ENCODE results near the gene GANC.
"Not testable (repeated sequence)": the region's sequence is repeated elsewhere in the genome, so short reads cannot be mapped to it uniquely, and the experiment has no call there.

The GANC gene, protein sequence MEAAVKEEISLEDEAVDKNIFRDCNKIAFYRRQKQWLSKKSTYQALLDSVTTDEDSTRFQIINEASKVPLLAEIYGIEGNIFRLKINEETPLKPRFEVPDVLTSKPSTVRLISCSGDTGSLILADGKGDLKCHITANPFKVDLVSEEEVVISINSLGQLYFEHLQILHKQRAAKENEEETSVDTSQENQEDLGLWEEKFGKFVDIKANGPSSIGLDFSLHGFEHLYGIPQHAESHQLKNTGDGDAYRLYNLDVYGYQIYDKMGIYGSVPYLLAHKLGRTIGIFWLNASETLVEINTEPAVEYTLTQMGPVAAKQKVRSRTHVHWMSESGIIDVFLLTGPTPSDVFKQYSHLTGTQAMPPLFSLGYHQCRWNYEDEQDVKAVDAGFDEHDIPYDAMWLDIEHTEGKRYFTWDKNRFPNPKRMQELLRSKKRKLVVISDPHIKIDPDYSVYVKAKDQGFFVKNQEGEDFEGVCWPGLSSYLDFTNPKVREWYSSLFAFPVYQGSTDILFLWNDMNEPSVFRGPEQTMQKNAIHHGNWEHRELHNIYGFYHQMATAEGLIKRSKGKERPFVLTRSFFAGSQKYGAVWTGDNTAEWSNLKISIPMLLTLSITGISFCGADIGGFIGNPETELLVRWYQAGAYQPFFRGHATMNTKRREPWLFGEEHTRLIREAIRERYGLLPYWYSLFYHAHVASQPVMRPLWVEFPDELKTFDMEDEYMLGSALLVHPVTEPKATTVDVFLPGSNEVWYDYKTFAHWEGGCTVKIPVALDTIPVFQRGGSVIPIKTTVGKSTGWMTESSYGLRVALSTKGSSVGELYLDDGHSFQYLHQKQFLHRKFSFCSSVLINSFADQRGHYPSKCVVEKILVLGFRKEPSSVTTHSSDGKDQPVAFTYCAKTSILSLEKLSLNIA (N-terminal part only)

DNA sequence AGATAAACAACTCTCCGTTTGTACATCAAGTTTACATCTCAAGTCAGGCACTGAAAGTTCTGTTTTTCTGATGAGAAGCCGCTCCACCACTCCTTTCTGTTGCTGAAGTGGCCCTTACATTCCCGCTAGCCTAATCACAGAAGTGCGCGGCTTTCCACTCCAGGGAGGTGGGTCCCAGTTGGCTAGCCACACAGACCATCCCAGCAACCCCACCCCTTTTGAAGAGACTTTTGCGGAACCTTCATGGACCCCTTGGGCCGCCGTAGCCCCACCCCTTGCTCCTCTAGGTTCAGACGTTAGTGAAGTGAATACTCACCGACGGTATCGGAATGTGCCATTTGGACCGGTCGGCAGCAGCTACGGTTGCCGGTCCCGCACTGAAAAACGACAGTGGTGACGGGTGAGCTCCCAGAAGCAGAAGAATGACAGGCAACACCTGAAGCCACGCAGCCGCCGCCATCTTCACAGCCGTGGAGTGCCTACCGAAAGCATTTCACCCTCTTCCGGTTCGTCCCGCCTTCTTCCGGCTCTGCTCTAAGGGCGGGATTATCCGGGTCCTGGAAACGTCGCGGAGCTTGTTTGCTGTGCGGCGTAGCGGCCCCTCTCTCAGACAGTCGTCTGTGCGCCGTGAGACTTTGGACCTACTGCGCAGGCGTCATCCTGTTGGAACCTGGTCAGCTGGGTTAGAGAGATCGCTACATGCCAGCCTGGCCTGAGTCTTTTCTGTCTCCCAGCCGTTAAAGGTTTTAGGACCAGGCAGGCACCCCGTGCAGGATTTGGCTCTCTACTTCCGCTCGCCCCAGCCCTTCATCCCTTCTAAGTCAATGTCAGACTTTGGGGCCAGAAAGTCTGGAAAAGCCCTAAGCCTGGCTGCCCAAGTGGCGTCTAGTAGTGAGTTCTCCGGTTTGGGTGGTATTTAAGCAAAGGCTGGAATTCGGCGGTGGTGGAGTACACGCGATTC, at the start of gene GANC, which contains the start of gene TMEM87A:
TSS of gene GANC (plus strand) at position 263 of the 961 bp plus-strand sequence. CDS start 1,281 bp downstream, outside the sequence.
TSS of gene TMEM87A (minus strand) at position 495 of the 961 bp plus-strand sequence. CDS start at position 460, 35 bp downstream.
- DNase-seq: peak; percentile 96

DNA sequence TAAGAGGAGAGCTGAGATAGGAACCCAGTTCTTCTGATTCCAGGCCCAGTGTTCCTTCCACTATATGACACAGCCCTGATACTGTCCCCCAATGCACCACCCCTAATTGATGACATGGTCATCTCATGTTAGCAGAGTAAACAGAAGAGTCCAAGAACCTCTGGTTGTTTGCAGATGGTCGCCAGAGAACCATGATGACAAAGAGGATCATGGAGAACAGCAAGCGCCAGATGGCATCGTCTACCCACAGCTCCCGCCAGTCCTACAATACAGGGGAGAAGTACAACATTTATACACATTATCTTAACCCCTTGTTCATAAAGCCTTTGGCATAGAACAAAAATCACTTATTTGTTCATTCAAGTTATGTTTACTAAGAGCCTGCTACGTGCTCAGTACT, 46.4 kb upstream of the GANC start:
- DNase-seq: no peak

DNA sequence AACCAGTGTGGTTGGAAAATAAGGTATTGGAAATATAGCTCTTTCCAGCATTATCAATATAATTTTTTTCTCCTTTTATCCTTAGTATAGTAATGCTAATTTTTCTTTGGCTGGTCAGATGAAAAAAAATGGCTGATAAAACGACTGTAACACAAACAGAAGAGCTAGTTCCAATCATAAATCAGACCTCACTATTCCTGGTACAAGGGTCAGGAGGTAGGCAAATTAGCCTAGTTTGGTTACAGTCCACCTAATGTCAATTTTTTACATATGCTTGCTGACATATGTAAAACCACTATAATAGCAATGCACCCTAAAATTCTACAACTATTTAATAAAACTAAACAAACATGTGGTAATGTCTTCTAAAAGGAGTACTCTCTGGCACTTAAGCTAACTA, 45.0 kb upstream of the GANC start:
- no peak for DNase-seq

GRCh38 chr15:42228981-42229380, 44.0 kb upstream of the GANC start:
- not testable (repeated sequence) for DNase-seq

DNA sequence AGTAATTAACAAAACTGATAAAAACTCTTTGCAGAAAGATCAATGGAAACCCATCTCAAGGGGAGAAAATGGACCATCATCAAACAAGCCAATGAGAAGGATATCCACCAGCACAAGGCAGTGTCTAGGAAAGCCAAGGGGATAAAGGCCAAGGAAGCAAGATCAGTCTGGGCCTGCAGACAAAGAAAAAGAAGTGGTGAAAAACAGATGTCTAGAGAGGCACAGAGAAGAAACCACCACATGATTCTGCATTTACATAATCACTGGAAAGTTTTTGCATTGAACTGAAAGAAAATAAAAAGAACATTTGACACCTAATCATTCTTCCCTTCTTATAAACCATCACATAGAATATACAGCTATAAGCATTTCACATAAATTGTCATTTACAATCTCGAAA, 41.9 kb upstream of the GANC start:
- DNase-seq: no peak

GRCh38 chr15:42232606-42233005, 40.4 kb upstream of the GANC start:
- DNase-seq: no peak

DNA sequence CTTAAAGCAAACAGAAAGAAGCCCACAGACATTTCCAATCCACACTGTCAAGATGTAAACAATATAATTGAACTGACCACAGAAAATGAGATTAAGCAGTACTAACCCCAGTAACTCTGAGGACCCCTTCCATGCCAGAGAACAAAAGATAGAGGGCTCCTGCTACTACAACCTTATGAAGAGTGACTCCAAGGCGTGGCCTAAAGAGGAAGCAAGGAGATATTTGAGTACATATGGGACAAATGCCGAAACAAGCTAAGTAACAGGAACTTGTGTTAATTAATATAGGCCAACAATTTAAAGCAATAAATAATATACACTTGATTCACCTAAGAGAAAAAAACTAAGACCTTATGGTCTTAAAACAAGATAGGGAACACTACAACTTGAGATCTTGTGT, 39.9 kb upstream of the GANC start:
- no peak for DNase-seq

GRCh38 chr15:42239528-42240182, 33.3 kb upstream of the GANC start:
- no peak for DNase-seq

- DNase-seq: no peak
Measured at GRCh38 chr15:42240823-42241222, 32.2 kb upstream of the GANC start.

DNA sequence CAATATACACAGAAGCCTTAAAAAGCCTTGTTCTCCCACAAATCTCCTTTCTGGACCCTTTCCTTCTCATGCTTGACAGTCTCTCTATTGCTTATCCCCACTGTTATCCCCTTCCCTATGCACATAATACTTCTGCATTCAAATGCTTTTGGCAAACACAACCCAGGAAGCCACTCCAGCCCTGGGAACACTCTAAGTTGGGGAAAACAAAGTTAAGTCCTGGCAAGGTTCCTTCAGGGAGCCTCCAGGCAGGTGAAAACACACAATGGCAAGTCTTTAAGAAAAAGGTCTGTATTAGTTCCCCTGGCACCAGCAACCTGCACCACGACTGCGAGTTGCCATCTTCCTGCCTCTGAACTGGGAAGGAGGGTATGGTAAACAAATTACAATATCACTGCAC, 19.7 kb upstream of the GANC start:
- no peak for DNase-seq

- DNase-seq: no peak
Measured at GRCh38 chr15:42264795-42265194, 8.2 kb upstream of the GANC start.

GRCh38 chr15:42267286-42267685, 5.7 kb upstream of the GANC start:
- DNase-seq: no peak

- no peak for DNase-seq
Measured at GRCh38 chr15:42270551-42270950, 2.5 kb upstream of the GANC start.

DNA sequence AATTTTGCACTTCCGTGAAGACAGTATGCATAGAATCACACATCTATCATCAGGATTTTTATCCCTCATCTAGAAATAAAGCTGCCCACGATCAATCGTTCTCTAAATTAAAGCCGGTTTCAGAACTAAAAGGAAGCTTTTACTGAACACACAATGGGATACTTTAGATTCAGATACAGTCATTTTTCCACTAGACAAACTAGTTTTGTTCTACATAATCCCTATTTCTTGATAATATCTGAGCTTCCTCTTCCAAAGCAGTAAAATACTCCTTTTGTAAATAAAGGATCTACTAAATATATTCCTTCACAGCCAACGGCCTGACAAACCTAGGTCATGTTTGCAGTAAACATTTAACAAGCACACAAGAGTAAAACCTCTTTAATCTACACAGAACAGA, 2.0 kb upstream of the GANC start:
- no peak for DNase-seq

- peak; percentile 85 for DNase-seq
Measured at GRCh38 chr15:42273900-42274701, 1.1 kb downstream of the GANC start.

DNA sequence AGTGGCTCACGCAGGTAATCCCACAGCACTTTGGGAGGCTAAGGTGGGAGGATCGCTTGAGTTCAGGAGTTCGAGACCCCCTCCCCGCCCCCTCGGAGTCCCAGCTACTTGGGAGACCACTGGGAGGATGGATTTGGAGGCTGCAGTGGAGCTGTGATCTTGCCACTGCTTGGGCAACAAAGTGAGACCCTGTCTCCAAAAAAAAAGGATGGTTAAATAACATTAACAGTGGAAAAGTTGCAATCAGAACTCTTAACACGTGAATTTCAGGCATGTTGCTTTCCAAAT, 1.6 kb downstream of the GANC start:
- DNase-seq: no peak

DNA sequence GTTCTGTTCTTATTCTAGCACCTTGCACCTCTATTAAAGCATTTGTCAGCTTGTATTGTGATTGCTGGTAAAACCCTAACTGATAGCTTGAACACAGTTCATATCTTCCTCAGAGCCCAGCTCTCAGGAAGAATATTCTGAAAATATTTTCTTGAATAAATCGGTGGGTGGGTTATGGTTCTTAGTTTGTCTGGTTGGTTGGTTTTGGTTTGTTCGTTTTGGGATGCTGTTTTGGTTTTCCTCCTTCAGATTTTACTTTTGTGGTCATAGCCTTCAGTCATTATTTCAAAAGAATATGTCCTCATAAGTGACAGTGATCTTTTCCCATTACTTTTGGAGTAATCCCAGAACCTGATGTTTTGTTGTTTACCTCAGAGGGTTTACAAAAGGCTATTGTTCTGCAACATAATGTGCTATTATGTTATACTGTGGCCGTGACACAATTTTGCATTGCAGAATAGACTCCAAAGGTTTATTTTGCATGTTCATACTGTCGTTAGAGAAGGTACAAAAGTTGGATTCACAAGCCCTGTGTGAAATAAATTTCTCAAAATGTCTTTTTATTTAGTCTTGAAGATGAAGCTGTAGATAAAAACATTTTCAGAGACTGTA, 2.9 kb downstream of the GANC start:
- DNase-seq: no peak

- DNase-seq: no peak
Measured at GRCh38 chr15:42276762-42277161, 3.8 kb downstream of the GANC start.

GRCh38 chr15:42279234-42279723, 6.3 kb downstream of the GANC start:
- DNase-seq: no peak

DNA sequence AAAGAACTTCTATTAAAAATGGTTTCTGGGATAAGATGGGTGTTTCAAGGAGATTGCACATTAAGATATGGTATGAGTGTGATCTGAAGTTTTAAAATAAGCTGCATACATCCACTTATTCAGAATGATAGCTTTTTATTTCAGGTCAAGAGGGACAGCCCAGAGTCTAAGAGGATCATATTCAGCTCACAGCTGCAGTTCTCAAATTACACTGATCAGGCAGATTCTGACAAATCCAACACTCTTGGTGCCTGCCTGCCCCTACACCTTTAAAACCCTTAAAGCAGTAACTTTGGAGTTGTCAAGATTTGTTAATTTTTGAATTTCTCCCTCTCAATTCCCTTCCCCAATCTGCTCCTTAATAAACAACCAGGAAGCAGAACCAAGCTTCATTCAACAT, 9.3 kb downstream of the GANC start:
- no peak for DNase-seq

DNA sequence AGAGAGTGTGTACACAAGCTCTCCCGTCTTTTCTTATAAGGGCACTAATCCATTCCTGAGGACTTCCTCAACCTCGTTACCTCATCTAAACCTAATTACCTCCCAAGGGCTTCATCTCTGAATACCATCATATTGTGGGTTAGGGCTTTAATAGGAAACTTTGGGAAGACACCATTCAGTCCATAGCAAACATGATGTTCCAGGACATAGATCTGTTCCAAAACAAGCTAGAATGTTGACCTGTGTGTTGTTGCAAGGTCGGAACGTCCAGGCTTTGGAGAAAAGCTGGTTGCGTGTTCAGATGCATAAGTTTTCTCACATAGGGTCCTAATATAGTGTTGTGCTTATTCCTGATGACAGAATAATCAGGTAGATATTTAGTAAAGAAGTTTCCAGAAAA, 9.9 kb downstream of the GANC start:
- DNase-seq: no peak
